Stimulated activated CD4-positive, alpha-beta T cell treated with anti-CD3 and anti-CD28 coated beads, Interleukin-12 subunit alpha, Interleukin-12 subunit beta, amount 100 ng/mL, for 24 hours (primary cell): ENCODE measurements around the gene GRAP.

Experiments
- DNase-seq, 2 experiments: peaks; one replicate each; pipeline ENCODE4 v3.0.0-alpha.2; 2020; ENCODE audit warnings: low read depth in 2 of 2

Gene GRAP

GRCh38 chr17:19002805-19003542 is 43.8 kb downstream of the GRAP start:
- no peak for DNase-seq

DNA sequence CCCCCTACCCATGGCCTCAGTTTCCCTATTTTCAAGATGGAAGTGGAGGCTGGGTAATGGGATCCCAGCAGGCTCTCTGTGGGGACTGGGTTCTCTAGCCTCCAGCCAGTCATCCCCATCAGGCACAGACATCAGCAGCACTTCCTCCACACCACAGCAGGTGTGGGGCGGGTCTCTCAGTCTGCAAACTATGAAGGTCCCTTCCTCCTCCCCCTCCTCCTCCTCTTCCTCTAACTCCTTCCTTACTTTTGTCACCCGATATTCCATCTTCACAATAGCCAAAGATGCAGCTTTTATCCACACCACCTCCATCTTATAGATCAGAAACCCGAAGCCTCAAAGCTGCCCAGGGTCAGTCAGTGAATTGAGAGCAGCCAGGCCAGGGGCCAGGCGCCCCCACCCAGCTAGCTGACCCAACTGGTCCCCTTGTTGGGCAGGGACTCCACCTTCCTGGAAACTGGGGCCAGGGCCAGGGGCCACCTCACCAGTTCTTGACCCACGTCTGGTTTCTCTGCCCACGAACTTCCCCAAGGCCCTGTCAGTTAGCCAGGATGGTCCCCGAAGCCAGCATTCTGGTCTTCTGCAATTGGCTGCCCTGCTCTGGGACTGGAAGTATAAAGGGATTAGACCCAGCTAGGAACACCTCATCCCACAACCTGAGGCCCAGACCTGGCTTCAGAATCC is 44.7 kb downstream of the GRAP start:
- no peak for DNase-seq

DNA sequence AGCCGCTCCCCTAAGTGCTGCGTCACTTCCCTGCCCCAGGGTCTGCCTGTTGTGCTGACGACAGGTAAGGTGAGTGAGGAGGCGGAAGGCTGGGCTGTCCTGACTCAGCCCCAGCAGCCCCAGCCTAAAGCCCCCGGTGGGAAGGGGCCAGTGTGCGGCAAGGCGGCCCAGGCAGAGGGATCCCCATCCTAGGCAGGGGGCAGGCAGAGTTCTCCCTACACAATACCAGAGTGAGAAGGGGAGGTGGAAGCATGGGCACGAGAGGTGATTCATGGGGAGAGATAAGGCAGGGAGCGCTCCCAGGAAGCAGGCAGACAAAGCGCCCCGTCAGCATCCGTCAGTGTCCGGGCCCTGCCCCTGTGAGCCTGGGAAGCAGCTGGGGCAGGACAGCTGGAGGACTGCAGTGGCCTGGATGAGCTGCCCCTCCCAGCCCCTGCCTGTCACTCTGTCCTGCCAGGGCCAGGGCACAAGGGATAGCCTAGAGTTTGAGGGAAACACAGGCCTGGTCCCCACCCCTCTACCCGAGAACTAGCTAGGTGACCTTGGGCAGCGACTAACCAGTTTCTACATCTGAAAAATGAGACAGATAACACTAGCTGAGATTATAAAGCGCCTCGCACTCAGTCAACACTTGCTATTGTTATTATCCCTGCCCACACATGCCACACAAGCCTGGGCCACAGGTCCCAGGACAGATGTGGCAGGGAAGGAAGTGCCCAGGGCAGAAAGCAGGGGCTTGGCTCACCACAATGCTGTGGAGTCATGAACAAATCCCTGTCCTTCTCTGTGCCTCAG is 46.0 kb downstream of the GRAP start:
- no peak for DNase-seq

GRCh38 chr17:18999911-19000310 is 46.8 kb downstream of the GRAP start:
- DNase-seq: no peak

- DNase-seq: no peak
Measured at GRCh38 chr17:18999394-18999793, 47.4 kb downstream of the GRAP start.

DNA sequence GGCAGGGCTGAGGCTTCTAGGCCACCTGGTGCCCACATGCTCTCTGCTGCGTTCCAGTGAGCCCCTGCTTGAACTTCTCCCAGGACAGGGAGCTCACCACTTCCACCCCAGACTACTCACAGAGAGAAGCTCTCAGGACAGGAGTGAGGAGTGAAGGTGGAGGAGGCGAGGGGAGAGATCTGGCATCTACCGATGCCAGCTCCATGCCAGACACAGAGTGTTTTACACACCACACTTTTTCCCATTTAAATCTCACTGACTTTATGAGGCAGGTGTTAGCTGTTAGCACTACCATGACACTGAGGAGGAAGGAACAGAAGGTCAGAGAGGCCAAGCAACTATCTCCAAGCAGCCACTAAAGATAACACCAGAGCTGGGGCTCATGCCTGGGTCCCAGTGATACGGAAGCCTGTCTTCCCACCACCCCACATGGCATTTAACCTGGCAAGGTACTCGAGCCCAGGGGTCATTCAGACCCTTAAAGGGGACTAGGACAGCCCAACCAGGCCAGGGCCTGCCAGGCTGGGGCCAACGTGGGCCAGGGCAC is 49.0 kb downstream of the GRAP start:
- no peak for DNase-seq

- DNase-seq: no peak
Measured at GRCh38 chr17:18996458-18996857, 50.3 kb downstream of the GRAP start.

GRCh38 chr17:18995220-18995619 is 51.5 kb downstream of the GRAP start:
- DNase-seq: no peak

DNA sequence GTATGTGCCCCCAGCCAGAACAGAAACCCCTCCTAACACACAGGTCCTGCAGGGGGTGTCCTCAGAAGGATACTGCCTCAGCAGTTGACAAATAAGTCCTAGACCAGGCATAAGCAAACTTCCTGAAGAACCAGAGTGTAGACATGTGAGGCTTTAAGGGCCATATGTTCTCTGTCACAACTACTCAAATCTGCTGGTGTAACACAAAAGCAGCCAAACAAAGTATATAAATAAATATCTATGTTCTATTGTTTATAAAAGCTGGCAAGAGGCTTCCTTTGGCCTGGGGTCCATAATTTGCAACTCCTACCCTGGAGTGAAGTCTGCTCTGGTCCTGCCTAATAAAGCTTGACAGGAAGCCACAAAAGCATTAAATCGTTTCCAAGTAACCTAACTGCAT is 52.1 kb downstream of the GRAP start:
- no peak for DNase-seq

GRCh38 chr17:18993905-18994526 is 52.7 kb downstream of the GRAP start:
- no peak for DNase-seq

DNA sequence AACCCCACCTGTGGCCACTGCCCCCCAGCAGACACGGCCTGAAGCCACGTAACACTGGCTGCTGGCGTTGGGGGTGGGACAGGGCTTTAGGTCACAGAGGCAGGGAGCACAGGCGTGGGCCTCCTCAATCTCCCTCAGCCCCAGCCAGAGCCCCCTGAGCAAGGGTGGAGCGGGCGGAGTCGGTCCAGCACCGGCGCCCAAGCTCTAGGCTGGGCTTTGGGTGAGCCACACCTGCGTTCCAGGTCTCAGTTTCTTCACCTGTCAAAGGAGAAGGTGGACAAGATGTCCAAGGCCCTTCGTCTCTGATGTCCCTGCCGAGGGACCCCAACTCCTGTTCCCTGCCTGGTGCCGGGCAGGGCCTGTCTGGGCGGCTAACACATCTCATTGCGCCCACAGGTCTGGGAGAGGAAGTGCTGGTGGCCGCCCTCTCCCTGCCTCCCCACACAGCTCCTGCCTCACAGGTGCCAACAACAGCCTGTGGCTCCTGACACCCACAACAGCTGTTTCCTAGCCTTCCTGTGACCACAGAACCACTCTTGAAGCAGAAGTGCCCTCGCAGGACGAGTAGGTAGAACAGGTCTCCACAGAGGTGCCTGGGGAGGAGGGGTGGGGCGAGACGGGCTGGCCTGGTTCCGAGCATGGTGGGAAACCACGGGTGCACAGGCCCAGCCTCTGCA is 54.2 kb downstream of the GRAP start:
- no peak for DNase-seq

DNA sequence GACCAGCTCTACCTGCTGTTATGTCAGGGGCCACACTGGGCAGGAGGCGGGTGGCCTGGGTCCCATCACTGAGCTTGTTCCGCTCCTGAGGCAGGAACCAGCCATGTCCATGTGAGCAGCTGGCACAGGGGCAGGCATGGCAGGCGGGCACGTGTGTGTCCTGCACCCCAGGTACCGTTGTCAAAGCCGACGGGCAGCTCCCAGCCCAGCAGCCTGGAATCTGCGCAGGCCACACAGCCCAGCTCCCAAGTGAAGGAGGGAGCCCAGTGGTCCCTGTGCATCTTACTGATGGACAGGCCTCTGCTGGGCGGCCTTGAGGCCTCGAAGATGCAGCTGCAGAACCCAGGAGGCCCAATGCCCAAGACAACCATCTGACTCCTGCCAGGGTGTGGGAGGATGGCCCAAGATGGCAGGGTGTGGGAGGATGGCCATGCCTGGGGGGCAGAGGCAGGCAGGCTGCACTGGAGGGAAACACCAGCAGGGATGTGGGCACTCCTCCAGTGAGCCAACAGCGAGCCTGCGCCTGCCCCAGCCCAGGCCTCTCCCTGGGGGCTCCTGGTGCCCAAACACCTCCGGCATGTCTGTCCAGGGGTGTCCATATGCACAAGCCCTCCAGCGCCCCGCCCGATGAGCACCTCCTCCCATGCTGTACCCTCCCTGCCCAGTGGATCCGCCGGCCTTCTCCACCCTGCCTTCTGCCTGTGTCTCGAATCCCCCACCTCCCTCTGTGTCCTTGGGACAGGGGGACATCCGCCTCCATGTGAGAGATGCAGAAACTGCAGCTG is 55.0 kb downstream of the GRAP start:
- DNase-seq: no peak

DNA sequence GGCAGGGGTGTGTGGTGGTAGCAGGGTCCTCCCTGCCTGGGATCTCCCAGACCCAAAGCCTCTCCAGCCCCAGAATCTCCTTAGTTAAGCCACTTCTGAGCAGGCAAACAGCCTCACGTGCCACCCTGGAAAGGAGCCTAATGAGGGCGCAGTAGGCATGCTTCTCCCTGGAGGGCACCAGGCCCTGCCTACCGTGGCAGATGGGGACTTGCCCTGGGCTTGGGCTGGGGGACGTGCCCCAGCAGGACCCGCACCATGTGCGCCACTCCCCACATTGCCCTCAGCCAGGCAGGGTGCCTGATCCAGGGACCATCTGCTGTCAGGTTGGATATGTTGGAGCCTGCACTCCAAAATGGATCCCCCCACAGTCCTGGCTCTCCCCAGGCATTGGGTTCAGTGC is 56.4 kb downstream of the GRAP start:
- DNase-seq: no peak

DNA sequence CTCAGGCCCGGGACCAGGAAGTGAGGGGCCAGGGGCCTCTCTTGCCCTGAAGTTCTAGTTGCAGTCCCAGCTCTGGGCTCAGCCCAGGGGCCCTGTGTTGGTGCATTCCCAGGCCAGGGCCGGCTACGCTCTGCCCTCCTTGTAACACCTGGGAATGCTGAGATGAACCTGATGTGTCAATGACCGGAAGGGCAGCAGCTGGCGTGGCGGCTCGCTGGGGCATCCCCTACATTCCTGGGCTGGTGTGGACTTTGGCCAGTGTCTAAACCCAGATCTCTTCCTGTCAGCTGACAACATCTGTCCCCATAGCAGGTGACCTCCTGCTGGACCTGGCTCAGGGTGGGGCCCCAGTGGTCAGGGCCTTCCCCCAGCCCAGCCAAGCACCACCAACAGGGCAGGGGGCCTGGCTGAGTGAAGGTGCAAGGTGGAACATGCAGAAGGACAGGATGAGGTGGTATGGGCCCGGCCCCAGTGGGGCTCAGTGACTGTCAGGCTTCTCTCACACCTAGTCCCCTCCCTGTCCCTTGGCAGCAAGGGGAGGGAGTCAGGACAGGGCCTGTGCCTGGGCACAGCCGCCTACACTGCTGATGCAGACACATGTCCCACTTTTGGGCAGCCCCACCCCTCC is 58.1 kb downstream of the GRAP start:
- DNase-seq: no peak

GRCh38 chr17:18987862-18988545 is 58.8 kb downstream of the GRAP start:
- no peak for DNase-seq

GRCh38 chr17:18987230-18987610 is 59.5 kb downstream of the GRAP start:
- no peak for DNase-seq

GRCh38 chr17:18986541-18987229 is 60.1 kb downstream of the GRAP start:
- no peak for DNase-seq

GRCh38 chr17:18985475-18985874 is 61.3 kb downstream of the GRAP start:
- DNase-seq: no peak
